Ascending aorta (tissue), 2 donors: ENCODE measurements around the gene ARID1B. TPM values are rescaled to one million over a fixed set of nuclear protein-coding genes. Genes with fewer than 3 reads are reported as not detected.

ENCODE experiments used
- DNase-seq, 2 donors: peaks; one replicate each; pipeline ENCODE4 v3.0.0-alpha.2; 2019; ENCODE audit warnings: low spot score in 2 of 2
- H3K27ac ChIP-seq, 2 donors: fragments of 200-600 bp; sonication (generic); one replicate each; pipeline ENCODE4 v1.5.1; 2016 to 2017; ENCODE audit warnings: mild to moderate bottlenecking in 1 of 2
- H3K27me3 ChIP-seq: fragments of 200-600 bp; sonication (generic); one replicate; pipeline ENCODE4 v1.5.1; 2017
- H3K36me3 ChIP-seq, 2 donors: fragments of 200-600 bp; sonication (generic); one replicate each; pipeline ENCODE4 v1.5.1; 2016
- H3K4me1 ChIP-seq, 2 donors: fragments of 200-600 bp; sonication (generic); one replicate each; pipeline ENCODE4 v1.5.1; 2016 to 2017; ENCODE audit warnings: mild to moderate bottlenecking in 1 of 2
- H3K4me3 ChIP-seq, 2 donors: fragments of 200-600 bp; sonication (generic); one replicate each; pipeline ENCODE4 v1.5.1; 2016 to 2017; ENCODE audit warnings: mild to moderate bottlenecking in 1 of 2
- H3K9me3 ChIP-seq, 2 donors: fragments of 200-600 bp; sonication (generic); one replicate each; pipeline ENCODE4 v1.5.1; 2016
- CTCF ChIP-seq, 3 experiments: fragments of 200-600 bp in 2 of 3; fragments of 450-650 bp in 1 of 3; sonication (generic) in 2 of 3; IDR thresholded peaks; one replicate each; pipeline ENCODE4 v1.5.1; 2016 to 2019; ENCODE audit warnings: antibody characterized with exemption in 3 of 3, mild to moderate bottlenecking in 1 of 3, moderate library complexity in 1 of 3
- intact Hi-C: fragments of 100-400 bp; cut with DNase I; formaldehyde crosslinking; loops from one replicate; pipeline ENCODE4 v1.15.1; 2023
- total RNA-seq: library from RNA; depleted of rRNA; stranded (reverse); fragments of >200 nt; gene quantifications from one replicate; pipeline ENCODE4 v1.1.0, GENCODE V29; 2016

The ARID1B gene
- total RNA-seq, 1 donor from 2014 or later: 97.9 TPM

DNA sequence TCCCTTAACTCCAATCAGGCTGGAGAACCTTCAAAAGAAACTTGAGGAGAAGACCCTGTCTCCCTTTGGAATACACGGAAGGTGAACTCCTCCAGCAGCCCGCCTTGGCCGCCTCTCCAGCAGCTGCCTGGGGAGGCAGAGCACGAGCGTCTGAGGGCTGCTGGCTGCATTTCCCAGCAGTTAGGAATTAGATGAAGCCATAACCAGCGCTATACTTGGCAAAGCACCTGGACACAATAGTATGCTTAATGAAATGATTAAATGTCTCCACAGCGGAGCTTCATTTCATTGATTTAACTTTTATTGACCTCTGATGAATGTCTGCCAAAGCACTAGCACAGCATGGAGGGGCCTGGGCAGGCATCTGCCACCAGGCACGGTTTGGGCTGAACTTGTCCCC, 472.6 kb downstream of the ARID1B start:
- no peaks in the 10 kb centered on the region for H3K36me3 ChIP-seq
- H3K27ac ChIP-seq: no peak overlapping the region
- no peak overlapping the region for H3K4me3 ChIP-seq
- DNase-seq: no peak
- intact Hi-C loops: no loop called here
- no peak for TF ChIP-seq CTCF (IDR thresholded peaks at IDR 0.05)
- no peaks in the 10 kb centered on the region for H3K27me3 ChIP-seq
- no peaks in the 10 kb centered on the region for H3K9me3 ChIP-seq
- H3K4me1 ChIP-seq: peaks cover 10 to 29% of the 10 kb centered on the region in 2 donors

GRCh38 chr6:157251586-157252247, 474.5 kb downstream of the ARID1B start:
- Histone ChIP-seq H3K27ac (no peak overlapping the region), H3K4me3 (no peak overlapping the region), H3K36me3 (no peaks in the 10 kb centered on the region), H3K4me1 (peaks cover 0 to 10% of the 10 kb centered on the region in 2 donors), H3K9me3 (no peaks in the 10 kb centered on the region), H3K27me3 (no peaks in the 10 kb centered on the region)
- no peak for DNase-seq
- TF ChIP-seq CTCF (IDR thresholded peaks at IDR 0.05): no peak
- intact Hi-C loops: no loop called here

GRCh38 chr6:157253017-157253416, 475.8 kb downstream of the ARID1B start:
- Histone ChIP-seq H3K27ac (no peak overlapping the region), H3K4me1 (no peaks in the 10 kb centered on the region), H3K27me3 (no peaks in the 10 kb centered on the region), H3K9me3 (no peaks in the 10 kb centered on the region), H3K36me3 (no peaks in the 10 kb centered on the region), H3K4me3 (no peak overlapping the region)
- intact Hi-C loops: no loop called here
- TF ChIP-seq CTCF (IDR thresholded peaks at IDR 0.05): no peak
- DNase-seq: no peak

DNA sequence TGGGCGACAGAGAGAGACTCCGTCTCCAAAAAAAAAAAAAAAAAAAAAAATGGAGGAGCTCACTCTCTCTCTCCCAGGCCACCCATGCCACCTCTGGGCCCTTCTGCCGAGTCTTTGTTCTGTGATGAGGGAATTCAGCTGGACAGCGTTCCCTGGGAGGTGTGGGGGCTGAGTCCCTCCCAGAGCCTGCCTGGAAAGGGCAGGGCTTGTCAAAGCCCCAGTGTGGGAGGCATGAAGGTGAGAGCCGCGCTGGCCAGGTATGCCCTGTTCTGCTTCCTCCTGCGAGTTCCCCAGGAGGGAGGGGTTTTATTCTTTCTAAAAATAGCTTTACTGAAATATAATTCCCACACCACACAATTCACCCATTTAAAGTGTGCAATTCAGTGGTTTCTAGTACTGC, 476.5 kb downstream of the ARID1B start:
- no peak overlapping the region for H3K4me3 ChIP-seq
- no peak for TF ChIP-seq CTCF (IDR thresholded peaks at IDR 0.05)
- DNase-seq: no peak
- no peaks in the 10 kb centered on the region for H3K36me3 ChIP-seq
- no peaks in the 10 kb centered on the region for H3K4me1 ChIP-seq
- intact Hi-C loops: no loop called here
- H3K27ac ChIP-seq: no peak overlapping the region
- no peaks in the 10 kb centered on the region for H3K9me3 ChIP-seq
- H3K27me3 ChIP-seq: no peaks in the 10 kb centered on the region

DNA sequence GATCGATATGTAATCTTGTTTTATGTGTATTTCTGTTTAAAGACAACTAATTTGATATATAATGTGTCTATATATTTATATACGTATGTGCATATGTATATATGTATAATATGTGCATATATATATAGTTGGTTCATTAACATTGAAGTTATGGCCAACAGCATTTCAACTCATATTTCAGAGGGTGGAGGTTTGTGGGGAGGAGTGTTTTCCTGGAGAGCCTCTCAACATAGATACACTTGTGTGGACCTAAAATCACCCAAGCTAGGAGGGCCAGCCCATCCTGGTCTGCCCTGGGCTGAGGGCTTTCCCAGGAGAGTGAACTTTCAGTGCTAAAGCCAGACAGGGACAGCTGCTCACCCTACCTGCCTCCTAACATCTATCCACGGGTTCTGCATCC, 477.4 kb downstream of the ARID1B start:
- no peak overlapping the region for H3K4me3 ChIP-seq
- no peaks in the 10 kb centered on the region for H3K27me3 ChIP-seq
- intact Hi-C loops: no loop called here
- no peaks in the 10 kb centered on the region for H3K9me3 ChIP-seq
- no peaks in the 10 kb centered on the region for H3K4me1 ChIP-seq
- DNase-seq: no peak
- no peak for TF ChIP-seq CTCF (IDR thresholded peaks at IDR 0.05)
- H3K27ac ChIP-seq: no peak overlapping the region
- no peaks in the 10 kb centered on the region for H3K36me3 ChIP-seq

DNA sequence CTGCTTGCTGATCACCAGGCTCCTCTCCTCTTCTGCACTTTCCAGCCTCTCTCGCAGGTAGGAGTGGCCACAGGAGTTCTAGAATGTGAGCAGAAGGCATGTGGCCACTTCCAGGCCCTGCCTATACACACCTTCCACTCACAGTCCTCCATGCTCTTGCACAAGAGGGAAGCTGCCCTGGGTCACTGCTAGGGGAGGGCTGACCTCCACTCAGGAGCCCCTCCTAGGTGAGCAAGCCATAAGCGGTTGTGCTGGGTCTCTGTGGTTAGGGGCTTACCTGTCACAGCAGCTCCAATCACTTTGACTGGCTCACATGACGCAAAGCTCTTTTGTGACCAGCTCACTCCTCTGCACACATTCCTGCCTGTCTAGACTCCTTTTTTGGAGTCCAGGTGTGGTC, 477.9 kb downstream of the ARID1B start:
- no peak for TF ChIP-seq CTCF (IDR thresholded peaks at IDR 0.05)
- DNase-seq: no peak
- no peaks in the 10 kb centered on the region for H3K27me3 ChIP-seq

More for the DNA sequence above, 477.9 kb downstream of the ARID1B start:
- Histone ChIP-seq H3K27ac (no peak overlapping the region), H3K9me3 (no peaks in the 10 kb centered on the region), H3K4me3 (no peak overlapping the region), H3K36me3 (no peaks in the 10 kb centered on the region), H3K4me1 (no peaks in the 10 kb centered on the region)
- intact Hi-C loops: no loop called here
